SKM-1 (cell line): ENCODE measurements around the gene PLA2G4D.
A peak's percentile ranks its signal among the peaks of the same experiment; 100 is the strongest.

Experiments
- DNase-seq: peaks from one replicate; lab custom pipeline; 2025; ENCODE audit not compliant: unreplicated experiment; lab: John Stamatoyannopoulos, UW

PLA2G4D gene

DNA sequence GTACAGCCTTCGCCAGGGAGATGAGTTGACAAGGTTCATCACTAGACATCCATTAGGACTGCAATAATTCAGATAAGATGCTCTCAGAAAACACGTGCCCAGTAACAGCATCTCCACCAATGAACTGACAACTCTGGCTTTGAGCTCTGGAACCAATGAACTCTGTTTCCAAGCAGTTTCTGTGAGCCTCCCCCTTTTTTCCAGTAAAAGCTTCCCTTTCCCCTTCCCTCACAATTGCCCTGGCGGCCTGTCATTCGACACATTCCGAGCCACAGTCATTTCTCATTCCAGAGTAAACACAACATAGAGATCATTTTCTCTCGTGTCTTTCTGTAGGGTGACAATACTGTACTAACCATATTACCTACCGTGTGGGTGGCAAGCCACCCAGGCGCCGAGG lies 3.6 kb downstream of the PLA2G4D start:
- DNase-seq = no peak

DNA sequence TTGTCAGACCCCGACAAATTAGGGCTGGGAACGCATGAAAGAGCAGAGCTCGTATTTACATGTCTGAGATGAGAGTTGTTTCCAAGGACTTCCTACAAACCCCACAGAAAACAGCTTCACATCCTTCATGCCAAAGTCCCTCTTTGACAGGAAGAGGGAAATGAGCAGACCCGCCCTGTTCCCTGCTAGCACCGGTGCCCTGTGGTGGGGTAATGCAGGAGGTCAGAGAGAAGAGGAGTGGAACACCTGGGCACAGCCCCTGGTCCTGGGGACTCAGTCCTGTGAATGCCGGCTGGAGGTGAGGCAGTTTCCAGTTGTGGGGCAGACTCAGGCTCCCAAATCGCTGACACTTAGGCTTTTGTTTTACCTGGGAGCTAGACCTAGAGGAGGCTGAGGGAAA lies 4.0 kb downstream of the PLA2G4D start:
- no peak for DNase-seq

GRCh38 chr15:42089942-42090341 lies 4.4 kb downstream of the PLA2G4D start:
- no peak for DNase-seq

GRCh38 chr15:42088801-42089640 lies 5.3 kb downstream of the PLA2G4D start:
- DNase-seq = no peak

- no peak for DNase-seq
Measured at GRCh38 chr15:42087926-42088800, 6.2 kb downstream of the PLA2G4D start.

GRCh38 chr15:42087460-42087859 lies 6.9 kb downstream of the PLA2G4D start:
- no peak for DNase-seq

DNA sequence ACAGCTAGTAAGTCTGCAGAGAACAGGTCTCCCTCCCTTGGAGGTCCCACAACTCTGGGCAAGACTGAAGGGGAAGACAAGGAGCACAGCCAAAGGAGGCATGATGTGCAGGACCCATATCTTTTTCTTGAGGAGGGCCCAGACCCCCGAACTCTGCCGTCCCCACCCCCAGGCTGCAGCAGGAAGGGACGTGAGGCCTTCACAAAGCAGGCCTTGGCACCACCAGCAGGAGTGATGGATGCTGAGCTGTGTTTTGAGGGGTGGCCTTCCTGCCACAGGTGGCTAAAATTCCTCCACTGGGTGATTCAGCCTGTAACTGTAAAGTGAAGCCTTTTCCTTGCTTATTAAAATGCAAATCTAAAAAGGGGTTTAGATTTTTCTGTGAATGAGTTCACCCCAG lies 8.6 kb downstream of the PLA2G4D start:
- no peak for DNase-seq

GRCh38 chr15:42085236-42085605 lies 9.1 kb downstream of the PLA2G4D start:
- DNase-seq = no peak

GRCh38 chr15:42084465-42085235 lies 9.7 kb downstream of the PLA2G4D start:
- DNase-seq = peak; percentile 37

GRCh38 chr15:42083916-42084315 lies 10.4 kb downstream of the PLA2G4D start:
- DNase-seq = no peak

DNA sequence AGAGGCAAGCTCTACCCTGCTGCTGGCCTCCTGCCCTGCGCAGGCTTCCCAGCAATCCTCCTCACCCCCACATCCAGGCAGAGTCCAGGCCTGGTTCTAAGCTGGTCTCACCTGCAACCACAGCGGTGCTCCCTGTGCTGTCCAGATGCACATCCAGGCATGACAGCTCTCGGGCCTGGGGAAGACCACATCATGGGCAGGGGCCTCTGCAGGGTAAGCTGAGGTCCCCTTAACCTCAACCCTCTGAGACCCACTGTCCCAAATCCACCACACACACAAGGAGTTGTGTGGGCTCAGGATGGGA lies 10.8 kb downstream of the PLA2G4D start:
- DNase-seq = no peak

GRCh38 chr15:42082823-42083604 lies 11.3 kb downstream of the PLA2G4D start:
- no peak for DNase-seq

- DNase-seq = no peak
Measured at GRCh38 chr15:42082141-42082540, 12.2 kb downstream of the PLA2G4D start.

- no peak for DNase-seq
Measured at GRCh38 chr15:42080919-42081830, 13.2 kb downstream of the PLA2G4D start.

DNA sequence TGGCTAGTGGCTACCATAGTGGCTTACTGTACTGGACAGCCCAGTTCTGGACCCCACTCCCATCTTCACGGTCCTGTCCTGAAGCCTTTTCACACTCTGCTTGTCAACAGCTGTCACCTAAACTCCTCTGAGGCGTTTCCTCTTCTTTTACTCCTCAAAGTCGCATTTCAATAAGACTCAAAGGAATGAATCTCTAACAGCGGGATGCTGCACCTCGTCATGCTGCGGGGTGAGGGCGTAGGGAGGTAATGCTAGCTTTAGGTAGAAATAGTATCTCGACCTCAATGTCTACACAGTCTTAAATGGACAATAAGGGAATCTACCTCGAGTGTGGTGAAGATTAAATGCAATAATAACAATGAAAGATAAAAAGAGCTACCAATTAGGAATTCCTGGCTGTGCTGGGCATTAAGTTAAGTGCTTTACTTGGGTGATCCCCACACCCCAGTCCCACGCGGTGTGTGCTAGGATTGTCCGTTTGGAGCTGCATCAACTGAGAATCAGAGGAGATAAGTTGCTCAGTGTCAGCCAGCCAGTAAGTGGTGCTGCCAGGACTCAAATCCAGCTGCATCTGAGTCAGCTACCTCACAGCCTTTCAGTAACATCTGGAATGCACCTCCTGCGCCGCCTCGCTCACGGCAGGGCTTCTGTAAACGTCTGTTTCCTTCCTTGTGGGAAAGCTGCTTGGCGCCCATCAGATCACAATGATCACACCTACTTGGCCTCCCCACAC lies 14.0 kb downstream of the PLA2G4D start:
- no peak for DNase-seq

DNA sequence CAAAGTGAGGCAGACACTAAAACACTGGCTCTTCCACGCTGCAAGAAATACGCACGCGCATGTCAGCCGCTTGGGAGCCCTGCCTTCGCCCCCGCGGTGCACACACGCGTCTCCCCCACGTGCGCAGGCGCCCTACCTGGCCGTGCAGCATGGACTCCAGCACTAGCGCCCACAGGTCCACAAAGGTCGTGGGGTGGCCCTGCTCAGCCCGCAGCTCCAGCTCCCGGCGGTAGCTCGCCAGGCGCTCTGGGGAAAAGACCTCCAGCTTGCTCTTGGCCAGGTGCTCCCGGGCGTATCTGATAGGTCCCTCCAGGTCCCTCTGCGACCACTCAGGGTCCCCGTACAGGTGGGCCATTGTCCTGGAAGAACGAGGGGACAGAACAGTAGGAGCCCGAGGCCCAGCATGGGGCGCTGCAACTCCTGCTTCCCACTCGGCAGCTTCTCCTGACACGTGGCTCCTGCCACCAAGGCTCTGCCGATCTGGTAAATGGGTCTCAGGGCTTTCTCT lies 14.9 kb downstream of the PLA2G4D start:
- no peak for DNase-seq

DNA sequence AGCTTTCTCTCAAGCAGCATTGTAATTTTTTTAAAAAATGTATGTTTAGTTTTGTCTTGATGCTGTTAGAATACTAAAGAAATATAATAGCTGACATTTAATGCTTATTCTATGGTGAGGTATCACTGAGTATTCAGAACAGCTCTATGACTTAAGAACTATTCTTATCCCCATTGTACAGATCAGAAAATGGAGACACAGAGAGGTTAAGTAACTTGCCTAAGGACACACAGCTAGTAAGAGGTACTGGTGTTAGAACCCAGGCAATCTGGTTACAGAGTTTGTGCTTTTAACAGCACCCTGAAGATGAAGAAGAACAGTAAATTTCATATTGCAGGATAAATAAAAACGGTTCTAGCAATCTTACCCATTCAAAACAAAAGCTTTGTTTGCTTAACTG lies 15.5 kb downstream of the PLA2G4D start:
- no peak for DNase-seq

DNA sequence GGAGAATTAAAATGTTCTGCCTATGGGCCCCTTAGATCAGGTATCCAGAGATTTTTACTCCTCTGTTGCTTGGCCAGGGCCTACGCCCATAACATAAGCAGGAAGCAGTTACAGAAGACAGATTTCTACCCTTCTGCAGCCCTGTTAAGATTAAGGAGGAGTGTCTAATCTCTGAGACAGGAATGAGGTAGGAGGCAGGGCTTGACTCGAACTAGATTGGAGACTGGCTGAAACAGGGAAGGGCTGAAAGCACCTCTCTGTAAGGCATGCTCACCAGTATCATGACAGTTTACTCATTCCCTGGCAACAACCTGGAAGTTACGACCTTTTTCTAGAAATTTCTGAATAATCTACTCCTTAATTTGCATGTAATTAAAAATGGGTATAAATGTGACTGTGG lies 16.7 kb downstream of the PLA2G4D start:
- DNase-seq = no peak

DNA sequence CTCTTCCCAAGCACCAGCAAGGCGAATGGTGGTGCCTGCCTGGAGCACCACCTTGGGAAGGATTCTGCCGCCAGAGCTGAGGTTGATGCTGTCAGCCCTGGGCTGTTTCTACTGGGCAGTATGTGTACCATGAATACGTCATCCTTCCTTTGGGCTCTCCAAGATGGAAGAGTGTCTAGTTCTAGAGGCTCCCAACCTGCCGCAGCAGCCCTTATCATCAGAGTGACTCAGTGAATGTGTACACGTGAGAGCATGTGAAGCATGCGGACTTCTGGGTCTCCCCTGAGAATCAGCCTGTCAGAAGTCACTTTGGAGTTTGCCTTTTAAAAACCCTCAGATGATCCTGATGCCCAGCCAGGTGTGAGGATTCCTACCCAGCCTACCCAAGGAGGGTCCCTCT lies 20.9 kb downstream of the PLA2G4D start:
- no peak for DNase-seq
